MM.1S (cell line): ENCODE data around the gene PRKG1.

Experiments
- DNase-seq: peaks from one replicate; pipeline ENCODE4 v3.0.0-alpha.2; 2015
- H2AFZ ChIP-seq: fragments of 300-600 bp; sonication (generic); 2 replicates; pipeline ENCODE4 v1.6.0; 2016; ENCODE audit warnings: antibody characterized with exemption, low read length
- H3F3A ChIP-seq: fragments of 300-600 bp; sonication (generic); 2 replicates; pipeline ENCODE4 v1.6.1; 2016; ENCODE audit warnings: mild to moderate bottlenecking, antibody characterized with exemption, low read length, moderate library complexity, mixed read lengths; ENCODE audit not compliant: insufficient read depth
- H3K27ac ChIP-seq: fragments of 300-600 bp; sonication (generic); 2 replicates; pipeline ENCODE4 v1.5.1; 2016; ENCODE audit warnings: mild to moderate bottlenecking, low read length
- H3K27me3 ChIP-seq: fragments of 300-600 bp; sonication (generic); replicated peaks from 2 replicates; pipeline ENCODE4 v1.6.0; 2016; ENCODE audit warnings: low read length; ENCODE audit not compliant: insufficient read depth
- H3K36me3 ChIP-seq: fragments of 300-600 bp; sonication (generic); replicated peaks from 2 replicates; pipeline ENCODE4 v1.6.1; 2016; ENCODE audit warnings: mild to moderate bottlenecking, low read length, mixed read lengths; ENCODE audit not compliant: insufficient read depth
- H3K4me1 ChIP-seq: fragments of 300-600 bp; sonication (generic); 2 replicates; pipeline ENCODE4 v1.6.1; 2016; ENCODE audit warnings: low read length, mixed read lengths
- H3K4me2 ChIP-seq: fragments of 300-600 bp; sonication (generic); 2 replicates; pipeline ENCODE4 v1.6.0; 2016; ENCODE audit warnings: low read depth, low read length
- H3K4me3 ChIP-seq: fragments of 300-600 bp; sonication (generic); 2 replicates; pipeline ENCODE4 v1.5.1; 2016; ENCODE audit warnings: low read length, mixed read lengths
- H3K79me2 ChIP-seq: fragments of 300-600 bp; sonication (generic); 2 replicates; pipeline ENCODE4 v1.6.1; 2016; ENCODE audit warnings: mixed run types, low read length, mixed read lengths
- H3K9ac ChIP-seq: fragments of 300-600 bp; sonication (generic); 2 replicates; pipeline ENCODE4 v1.6.1; 2016; ENCODE audit warnings: low read length, mixed read lengths
- H3K9me2 ChIP-seq: fragments of 300-600 bp; sonication (generic); replicated peaks from 2 replicates; pipeline ENCODE4 v1.6.1; 2016; ENCODE audit warnings: mild to moderate bottlenecking, low read length, mixed read lengths; ENCODE audit not compliant: insufficient read depth
- H3K9me3 ChIP-seq: fragments of 300-600 bp; sonication (generic); replicated peaks from 2 replicates; pipeline ENCODE4 v1.6.1; 2016; ENCODE audit warnings: mild to moderate bottlenecking, low read length, mixed read lengths; ENCODE audit not compliant: insufficient read depth
- H4K20me1 ChIP-seq: fragments of 300-600 bp; sonication (generic); 2 replicates; pipeline ENCODE4 v1.6.1; 2016; ENCODE audit warnings: mild to moderate bottlenecking, low read length, moderate library complexity, mixed read lengths; ENCODE audit not compliant: insufficient read depth
- EZH2 ChIP-seq: fragments of 300-600 bp; sonication (generic); optimal IDR thresholded peaks from 2 replicates; pipeline ENCODE3; 2017; ENCODE audit warnings: low read depth, mild to moderate bottlenecking, antibody characterized with exemption, low read length, mixed read lengths
- EZH2phosphoT487 ChIP-seq: fragments of 300-600 bp; sonication (generic); IDR thresholded peaks from 2 replicates; pipeline ENCODE4 v1.6.1; 2018; ENCODE audit warnings: antibody characterized with exemption, low read length
- TF ChIP-seq, protein P1 (sequence below): fragments of 300-600 bp; sonication (generic); IDR thresholded peaks from 2 replicates; pipeline ENCODE4 v1.5.1; 2016; ENCODE audit warnings: antibody characterized with exemption, low read length, mixed read lengths

PRKG1 gene

DNA sequence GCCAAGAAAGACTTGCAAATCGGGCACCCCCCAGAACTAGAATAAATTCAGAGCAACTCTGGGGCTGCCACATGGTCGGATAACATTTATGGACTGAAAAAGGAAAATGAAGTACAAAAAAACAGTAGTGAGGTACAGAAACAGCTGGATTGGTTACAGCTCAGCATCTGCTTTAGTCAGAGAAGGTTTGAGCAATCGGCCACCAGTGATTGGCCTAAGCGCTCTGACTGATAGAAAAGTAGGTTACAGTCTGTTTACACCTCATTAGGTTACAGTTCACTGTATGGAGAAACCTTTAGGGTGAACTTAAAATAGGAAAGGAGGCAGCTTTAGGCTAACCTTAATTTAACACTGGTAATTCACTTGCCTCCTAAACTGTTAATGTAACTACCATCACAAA lies 1137.8 kb downstream of the PRKG1 start:
- H3K27ac ChIP-seq: no peak overlapping the region
- no peaks in the 10 kb centered on the region for H3K9me2 ChIP-seq
- no peaks in the 10 kb centered on the region for H3K9me3 ChIP-seq
- H3K4me1 ChIP-seq: peaks cover 12% of the 10 kb centered on the region
- TF ChIP-seq EZH2 (no peak), EZH2phosphoT487 (no peak)
- TF ChIP-seq, protein P1, sequence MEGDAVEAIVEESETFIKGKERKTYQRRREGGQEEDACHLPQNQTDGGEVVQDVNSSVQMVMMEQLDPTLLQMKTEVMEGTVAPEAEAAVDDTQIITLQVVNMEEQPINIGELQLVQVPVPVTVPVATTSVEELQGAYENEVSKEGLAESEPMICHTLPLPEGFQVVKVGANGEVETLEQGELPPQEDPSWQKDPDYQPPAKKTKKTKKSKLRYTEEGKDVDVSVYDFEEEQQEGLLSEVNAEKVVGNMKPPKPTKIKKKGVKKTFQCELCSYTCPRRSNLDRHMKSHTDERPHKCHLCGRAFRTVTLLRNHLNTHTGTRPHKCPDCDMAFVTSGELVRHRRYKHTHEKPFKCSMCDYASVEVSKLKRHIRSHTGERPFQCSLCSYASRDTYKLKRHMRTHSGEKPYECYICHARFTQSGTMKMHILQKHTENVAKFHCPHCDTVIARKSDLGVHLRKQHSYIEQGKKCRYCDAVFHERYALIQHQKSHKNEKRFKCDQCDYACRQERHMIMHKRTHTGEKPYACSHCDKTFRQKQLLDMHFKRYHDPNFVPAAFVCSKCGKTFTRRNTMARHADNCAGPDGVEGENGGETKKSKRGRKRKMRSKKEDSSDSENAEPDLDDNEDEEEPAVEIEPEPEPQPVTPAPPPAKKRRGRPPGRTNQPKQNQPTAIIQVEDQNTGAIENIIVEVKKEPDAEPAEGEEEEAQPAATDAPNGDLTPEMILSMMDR: no peak
- H4K20me1 ChIP-seq: no peaks in the 10 kb centered on the region
- no peak overlapping the region for H3K9ac ChIP-seq
- H3K79me2 ChIP-seq: no peaks in the 10 kb centered on the region
- no peak overlapping the region for H3K4me3 ChIP-seq
- no peak for DNase-seq
- H3K27me3 ChIP-seq: no peaks in the 10 kb centered on the region
- no peaks in the 10 kb centered on the region for H3K36me3 ChIP-seq
- 0 out of 2 replicates have a peak, but pooled peaks cover 4% of the 10 kb centered on the region for H3F3A ChIP-seq
- H2AFZ ChIP-seq: no peak overlapping the region
- H3K4me2 ChIP-seq: no peak overlapping the region

GRCh38 chr10:52212802-52213201 lies 1138.5 kb downstream of the PRKG1 start:
- H3K9me3 ChIP-seq: no peaks in the 10 kb centered on the region
- H3K4me3 ChIP-seq: no peak overlapping the region
- no peak overlapping the region for H2AFZ ChIP-seq
- H3K79me2 ChIP-seq: no peaks in the 10 kb centered on the region
- H3K27me3 ChIP-seq: no peaks in the 10 kb centered on the region
- H3K4me2 ChIP-seq: no peak overlapping the region
- no peaks in the 10 kb centered on the region; the same call in 1 of the 2 replicates for H4K20me1 ChIP-seq
- TF ChIP-seq EZH2phosphoT487: no peak
- TF ChIP-seq, protein P1: no peak
- TF ChIP-seq EZH2: no peak
- no peaks in the 10 kb centered on the region for H3K36me3 ChIP-seq
- no peaks in the 10 kb centered on the region for H3K9me2 ChIP-seq
- peaks cover 18% of the 10 kb centered on the region for H3K4me1 ChIP-seq
- DNase-seq: no peak
- no peak overlapping the region for H3K9ac ChIP-seq
- 0 out of 2 replicates have a peak, but pooled peaks cover 8% of the 10 kb centered on the region for H3F3A ChIP-seq
- no peak overlapping the region for H3K27ac ChIP-seq

GRCh38 chr10:52213321-52213752 lies 1139.0 kb downstream of the PRKG1 start:
- DNase-seq: no peak
- H3K27ac ChIP-seq: no peak overlapping the region
- no peak overlapping the region for H3K9ac ChIP-seq

More at GRCh38 chr10:52213321-52213752, 1139.0 kb downstream of the PRKG1 start:
- Histone ChIP-seq H3K9me2 (no peaks in the 10 kb centered on the region), H3K4me2 (no peak overlapping the region), H2AFZ (no peak overlapping the region), H3K79me2 (no peaks in the 10 kb centered on the region), H3K4me1 (peaks cover 18% of the 10 kb centered on the region), H3K9me3 (no peaks in the 10 kb centered on the region), H3K36me3 (no peaks in the 10 kb centered on the region), H3K4me3 (no peak overlapping the region), H3K27me3 (no peaks in the 10 kb centered on the region), H4K20me1 (no peaks in the 10 kb centered on the region; the same call in 1 of the 2 replicates), H3F3A (0 out of 2 replicates have a peak, but pooled peaks cover 8% of the 10 kb centered on the region)
- TF ChIP-seq, protein P1: no peak
- TF ChIP-seq EZH2phosphoT487 (no peak), EZH2 (no peak)
